KMS-11 (cell line): ENCODE results near the gene HPS4.

Experiments used
- H2AFZ ChIP-seq: fragments of 200-600 bp; sonication (generic); 2 replicates; pipeline ENCODE4 v1.6.1; 2016; ENCODE audit warnings: antibody characterized with exemption, mixed run types, low read depth
- H3K27ac ChIP-seq: fragments of 200-600 bp; sonication (generic); 2 replicates; pipeline ENCODE4 v1.6.1; 2016; ENCODE audit warnings: mild to moderate bottlenecking, mixed run types
- H3K27me3 ChIP-seq: fragments of 200-600 bp; sonication (generic); 2 replicates; pipeline ENCODE4 v1.6.1; 2017; ENCODE audit warnings: mild to moderate bottlenecking, low read depth, mixed run types, moderate library complexity; ENCODE audit not compliant: insufficient read depth
- H3K36me3 ChIP-seq: fragments of 200-600 bp; sonication (generic); 2 replicates; pipeline ENCODE4 v1.6.1; 2017; ENCODE audit warnings: mild to moderate bottlenecking, mixed run types; ENCODE audit not compliant: insufficient read depth
- H3K4me1 ChIP-seq: fragments of 200-600 bp; sonication (generic); 2 replicates; pipeline ENCODE4 v1.6.1; 2016; ENCODE audit warnings: mild to moderate bottlenecking, low read depth, mixed run types; ENCODE audit not compliant: poor library complexity, severe bottlenecking
- H3K4me2 ChIP-seq: fragments of 200-600 bp; sonication (generic); 2 replicates; pipeline ENCODE4 v1.7.0; 2016; ENCODE audit warnings: mild to moderate bottlenecking, mixed run types
- H3K4me3 ChIP-seq: fragments of 200-600 bp; sonication (generic); IDR thresholded peaks from 2 replicates; pipeline ENCODE4 v1.6.1; 2017; ENCODE audit warnings: low read depth, low read length, mixed read lengths; ENCODE audit not compliant: insufficient read depth
- H3K79me2 ChIP-seq: fragments of 200-600 bp; sonication (generic); 2 replicates; pipeline ENCODE4 v1.6.1; 2016; ENCODE audit warnings: low read depth, mixed run types; ENCODE audit not compliant: insufficient read depth
- H3K9ac ChIP-seq: fragments of 200-600 bp; sonication (generic); 2 replicates; pipeline ENCODE4 v1.6.1; 2016; ENCODE audit warnings: mild to moderate bottlenecking, mixed run types
- H4K20me1 ChIP-seq: fragments of 200-600 bp; sonication (generic); 2 replicates; pipeline ENCODE4 v1.6.1; 2016; ENCODE audit warnings: mild to moderate bottlenecking, mixed run types; ENCODE audit not compliant: insufficient read depth
- CTCF ChIP-seq: fragments of 200-600 bp; sonication (generic); conservative IDR thresholded peaks from 2 replicates; pipeline ENCODE4 v1.6.1; 2017; ENCODE audit warnings: low read depth, mild to moderate bottlenecking, antibody characterized with exemption, low read length, moderate library complexity, mixed read lengths

The HPS4 gene

DNA sequence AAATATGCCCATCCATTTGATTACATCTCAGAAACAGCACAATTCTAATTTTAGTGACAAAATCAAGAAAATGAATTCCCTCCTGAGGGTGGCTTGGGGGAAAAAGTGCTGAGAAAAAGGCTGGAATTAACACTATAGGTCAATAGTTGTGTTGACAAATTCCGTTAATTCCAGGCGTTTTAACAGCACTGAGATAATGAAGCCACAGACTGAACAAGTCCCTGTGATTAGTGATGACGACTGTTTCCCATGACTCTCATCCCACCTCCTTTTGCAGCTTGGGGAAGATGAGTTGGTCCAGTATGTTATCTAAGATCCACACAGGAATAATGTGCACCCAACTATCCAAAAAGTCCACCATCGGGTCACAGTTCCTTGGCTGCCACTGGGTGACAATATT, 12.9 kb upstream of the HPS4 start:
- no peak overlapping the region for H2AFZ ChIP-seq
- H3K4me1 ChIP-seq = peaks cover 87% of the 10 kb centered on the region
- peaks cover 48% of the 10 kb centered on the region; the same call in 1 of the 2 replicates for H3K36me3 ChIP-seq
- H3K9ac ChIP-seq = no peak overlapping the region
- no peak overlapping the region for H3K4me3 ChIP-seq
- peaks cover 53% of the 10 kb centered on the region; the same call in 1 of the 2 replicates for H3K79me2 ChIP-seq
- no peak for TF ChIP-seq CTCF
- peak overlapping the region; percentile 15; the same call in 1 of the 2 replicates for H3K27ac ChIP-seq
- H3K27me3 ChIP-seq = no peaks in the 10 kb centered on the region
- H4K20me1 ChIP-seq = no peaks in the 10 kb centered on the region
- peak overlapping the region; percentile 80; the same call in 1 of the 2 replicates for H3K4me2 ChIP-seq

DNA sequence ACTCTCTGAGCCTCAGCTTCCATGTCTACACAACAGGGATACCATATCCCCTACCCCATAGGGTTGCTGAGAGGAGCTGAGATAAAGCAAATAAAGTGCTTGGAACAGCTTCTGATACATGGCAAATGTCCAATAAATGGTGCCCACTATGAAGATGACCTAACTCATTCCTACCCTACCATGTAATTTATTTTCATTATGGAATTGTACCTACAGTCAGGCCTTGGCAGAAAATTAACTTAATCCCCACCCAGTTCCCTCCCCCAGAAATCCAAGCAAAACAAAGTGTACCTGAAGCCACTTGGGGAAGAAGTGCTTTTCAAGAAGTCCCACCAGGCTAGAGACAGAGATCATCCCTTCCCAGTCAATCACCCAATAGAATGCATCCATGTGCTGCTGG, 10.9 kb upstream of the HPS4 start:
- peaks cover 87% of the 10 kb centered on the region for H3K4me1 ChIP-seq

GRCh38 chr22:26492220-26492619, 8.6 kb upstream of the HPS4 start:
- no peak for TF ChIP-seq CTCF
- Histone ChIP-seq H3K27ac (no peak overlapping the region), H3K27me3 (no peaks in the 10 kb centered on the region), H3K4me3 (no peak overlapping the region), H3K79me2 (peaks cover 53% of the 10 kb centered on the region), H3K36me3 (peaks cover 39% of the 10 kb centered on the region; the same call in 1 of the 2 replicates), H2AFZ (no peak overlapping the region), H3K9ac (no peak overlapping the region), H3K4me2 (no peak overlapping the region; the same call in 1 of the 2 replicates), H3K4me1 (peaks cover 99% of the 10 kb centered on the region), H4K20me1 (no peaks in the 10 kb centered on the region)

More for the DNA sequence above, 10.9 kb upstream of the HPS4 start:
- Histone ChIP-seq H3K27ac (peak overlapping the region; percentile 20; the same call in 1 of the 2 replicates), H3K9ac (no peak overlapping the region; the same call in 1 of the 2 replicates), H3K4me2 (peak overlapping the region; percentile 36; the same call in 1 of the 2 replicates), H3K36me3 (peaks cover 44% of the 10 kb centered on the region; the same call in 1 of the 2 replicates), H3K4me3 (no peak overlapping the region), H4K20me1 (no peaks in the 10 kb centered on the region), H2AFZ (no peak overlapping the region), H3K79me2 (peaks cover 55% of the 10 kb centered on the region; the same call in 1 of the 2 replicates), H3K27me3 (no peaks in the 10 kb centered on the region)
- TF ChIP-seq CTCF = no peak

DNA sequence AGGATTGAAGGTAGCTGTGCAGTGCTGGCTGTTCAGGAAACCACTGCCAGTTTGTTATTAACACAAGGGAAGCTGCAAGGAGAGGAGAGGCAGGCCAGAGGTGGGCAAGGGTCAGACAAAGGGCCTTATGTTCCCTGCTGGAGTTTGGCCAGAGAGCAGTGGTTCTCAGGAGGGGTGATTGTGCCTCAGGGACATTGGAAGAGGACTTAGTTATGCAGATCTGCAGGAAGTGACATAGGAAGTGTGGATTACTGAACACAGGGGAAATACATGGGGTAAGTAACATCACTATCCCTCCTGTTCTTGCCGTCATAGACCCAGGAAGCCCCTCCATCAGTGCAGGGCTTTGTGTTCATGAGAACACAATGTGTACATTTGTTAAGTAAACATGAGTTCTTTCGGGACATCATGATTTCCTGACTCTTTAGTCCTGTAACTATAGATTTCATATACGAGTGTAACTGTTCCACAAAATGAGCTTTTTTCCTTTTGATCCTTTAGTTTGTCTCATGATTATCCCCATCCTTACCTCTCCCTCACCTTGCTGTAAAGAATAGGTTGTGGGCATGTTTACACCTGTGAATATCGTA, 6.0 kb upstream of the HPS4 start:
- H3K27me3 ChIP-seq = no peaks in the 10 kb centered on the region
- peaks cover 95% of the 10 kb centered on the region for H3K4me1 ChIP-seq
- no peak overlapping the region for H3K9ac ChIP-seq
- peaks cover 76% of the 10 kb centered on the region for H3K79me2 ChIP-seq
- H4K20me1 ChIP-seq = no peaks in the 10 kb centered on the region
- H3K36me3 ChIP-seq = peaks cover 39% of the 10 kb centered on the region; the same call in 1 of the 2 replicates
- peak overlapping the region; percentile 94; the same call in 1 of the 2 replicates for H3K4me2 ChIP-seq
- TF ChIP-seq CTCF = no peak
- peak overlapping the region; percentile 80 for H3K27ac ChIP-seq
- no peak overlapping the region for H3K4me3 ChIP-seq
- no peak overlapping the region for H2AFZ ChIP-seq
